Ascending aorta (tissue), 2 donors: ENCODE results near the gene PLXNA4. TPM values are rescaled to one million over a fixed set of nuclear protein-coding genes. Genes with fewer than 3 reads are reported as not detected.

Source experiments
- DNase-seq, 2 donors: peaks; one replicate each; pipeline ENCODE4 v3.0.0-alpha.2; 2019; ENCODE audit warnings: low spot score in 2 of 2
- H3K27ac ChIP-seq, 2 donors: fragments of 200-600 bp; sonication (generic); one replicate each; pipeline ENCODE4 v1.5.1; 2016 to 2017; ENCODE audit warnings: mild to moderate bottlenecking in 1 of 2
- H3K27me3 ChIP-seq: fragments of 200-600 bp; sonication (generic); one replicate; pipeline ENCODE4 v1.5.1; 2017
- H3K36me3 ChIP-seq, 2 donors: fragments of 200-600 bp; sonication (generic); one replicate each; pipeline ENCODE4 v1.5.1; 2016
- H3K4me1 ChIP-seq, 2 donors: fragments of 200-600 bp; sonication (generic); one replicate each; pipeline ENCODE4 v1.5.1; 2016 to 2017; ENCODE audit warnings: mild to moderate bottlenecking in 1 of 2
- H3K4me3 ChIP-seq, 2 donors: fragments of 200-600 bp; sonication (generic); one replicate each; pipeline ENCODE4 v1.5.1; 2016 to 2017; ENCODE audit warnings: mild to moderate bottlenecking in 1 of 2
- H3K9me3 ChIP-seq, 2 donors: fragments of 200-600 bp; sonication (generic); one replicate each; pipeline ENCODE4 v1.5.1; 2016
- intact Hi-C: fragments of 100-400 bp; cut with DNase I; formaldehyde crosslinking; loops from one replicate; pipeline ENCODE4 v1.15.1; 2023
- total RNA-seq: library from RNA; depleted of rRNA; stranded (reverse); fragments of >200 nt; gene quantifications from one replicate; pipeline ENCODE4 v1.1.0, GENCODE V29; 2016
- TF ChIP-seq, protein P1 (sequence below), 3 experiments: fragments of 200-600 bp in 2 of 3; fragments of 450-650 bp in 1 of 3; sonication (generic) in 2 of 3; IDR thresholded peaks; one replicate each; pipeline ENCODE4 v1.5.1; 2016 to 2019; ENCODE audit warnings: antibody characterized with exemption in 3 of 3, mild to moderate bottlenecking in 1 of 3, moderate library complexity in 1 of 3

The PLXNA4 gene
- total RNA-seq, 1 donor from 2014 or later: 27.1 TPM

GRCh38 chr7:132377703-132378584 lies 198.3 kb downstream of the PLXNA4 start:
- TF ChIP-seq, protein P1, sequence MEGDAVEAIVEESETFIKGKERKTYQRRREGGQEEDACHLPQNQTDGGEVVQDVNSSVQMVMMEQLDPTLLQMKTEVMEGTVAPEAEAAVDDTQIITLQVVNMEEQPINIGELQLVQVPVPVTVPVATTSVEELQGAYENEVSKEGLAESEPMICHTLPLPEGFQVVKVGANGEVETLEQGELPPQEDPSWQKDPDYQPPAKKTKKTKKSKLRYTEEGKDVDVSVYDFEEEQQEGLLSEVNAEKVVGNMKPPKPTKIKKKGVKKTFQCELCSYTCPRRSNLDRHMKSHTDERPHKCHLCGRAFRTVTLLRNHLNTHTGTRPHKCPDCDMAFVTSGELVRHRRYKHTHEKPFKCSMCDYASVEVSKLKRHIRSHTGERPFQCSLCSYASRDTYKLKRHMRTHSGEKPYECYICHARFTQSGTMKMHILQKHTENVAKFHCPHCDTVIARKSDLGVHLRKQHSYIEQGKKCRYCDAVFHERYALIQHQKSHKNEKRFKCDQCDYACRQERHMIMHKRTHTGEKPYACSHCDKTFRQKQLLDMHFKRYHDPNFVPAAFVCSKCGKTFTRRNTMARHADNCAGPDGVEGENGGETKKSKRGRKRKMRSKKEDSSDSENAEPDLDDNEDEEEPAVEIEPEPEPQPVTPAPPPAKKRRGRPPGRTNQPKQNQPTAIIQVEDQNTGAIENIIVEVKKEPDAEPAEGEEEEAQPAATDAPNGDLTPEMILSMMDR (IDR thresholded peaks at IDR 0.05): no peak
- H3K4me1 ChIP-seq: peaks cover 0 to 34% of the 10 kb centered on the region in 2 donors
- H3K27ac ChIP-seq: peak overlapping the region in 1 of 2 donors; percentile 19
- no peaks in the 10 kb centered on the region for H3K27me3 ChIP-seq
- H3K9me3 ChIP-seq: no peaks in the 10 kb centered on the region
- DNase-seq: no peak
- intact Hi-C loops: loop anchor here (2.0 kb wide), 1 partner anchor 25 kb away; no protein-coding TSS in a partner anchor
- H3K4me3 ChIP-seq: no peak overlapping the region
- H3K36me3 ChIP-seq: no peaks in the 10 kb centered on the region

GRCh38 chr7:132377015-132377414 lies 199.3 kb downstream of the PLXNA4 start:
- no peak for DNase-seq
- Histone ChIP-seq H3K9me3 (no peaks in the 10 kb centered on the region), H3K4me3 (no peak overlapping the region), H3K4me1 (peaks cover 0 to 34% of the 10 kb centered on the region in 2 donors), H3K27me3 (no peaks in the 10 kb centered on the region), H3K36me3 (no peaks in the 10 kb centered on the region), H3K27ac (peak overlapping the region; percentile 7 to 19)
- intact Hi-C loops: no loop called here
- TF ChIP-seq, protein P1 (IDR thresholded peaks at IDR 0.05): no peak

DNA sequence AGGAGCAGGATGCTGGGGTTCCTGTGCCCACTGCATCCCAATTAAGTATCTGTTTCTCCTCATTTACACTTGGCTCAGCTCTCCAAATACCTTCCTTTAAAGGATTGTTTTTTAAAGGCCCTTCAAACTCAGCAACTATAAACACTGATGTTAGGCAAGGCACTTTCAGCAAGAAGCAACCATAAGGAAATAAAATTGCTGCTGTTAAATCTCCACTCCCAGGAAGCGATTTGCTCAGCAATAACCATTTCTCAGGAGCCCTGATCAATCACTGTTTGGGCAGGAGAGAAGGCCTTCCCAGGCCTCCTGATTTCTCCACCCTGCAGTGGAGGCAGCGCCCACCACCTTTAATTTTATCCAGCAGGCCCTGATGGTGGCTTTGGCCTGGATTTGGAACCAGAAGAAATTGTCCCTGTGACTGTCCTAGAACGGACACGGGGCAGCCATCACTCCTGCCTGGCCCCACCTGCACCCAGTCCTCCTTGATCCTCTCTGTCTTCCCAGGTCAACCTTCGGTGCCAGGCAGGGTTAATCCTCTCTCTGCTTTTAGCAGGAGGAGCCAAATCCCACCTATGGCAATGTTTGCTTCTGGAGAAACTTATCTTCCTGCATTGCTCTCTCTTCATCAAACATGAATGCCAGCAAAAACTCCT lies 199.8 kb downstream of the PLXNA4 start:
- DNase-seq: no peak
- Histone ChIP-seq H3K4me3 (no peak overlapping the region), H3K4me1 (peaks cover 0 to 31% of the 10 kb centered on the region in 2 donors), H3K27me3 (no peaks in the 10 kb centered on the region), H3K36me3 (no peaks in the 10 kb centered on the region), H3K27ac (peak overlapping the region; percentile 7 to 19), H3K9me3 (no peaks in the 10 kb centered on the region)
- intact Hi-C loops: no loop called here
- TF ChIP-seq, protein P1 (IDR thresholded peaks at IDR 0.05): no peak

DNA sequence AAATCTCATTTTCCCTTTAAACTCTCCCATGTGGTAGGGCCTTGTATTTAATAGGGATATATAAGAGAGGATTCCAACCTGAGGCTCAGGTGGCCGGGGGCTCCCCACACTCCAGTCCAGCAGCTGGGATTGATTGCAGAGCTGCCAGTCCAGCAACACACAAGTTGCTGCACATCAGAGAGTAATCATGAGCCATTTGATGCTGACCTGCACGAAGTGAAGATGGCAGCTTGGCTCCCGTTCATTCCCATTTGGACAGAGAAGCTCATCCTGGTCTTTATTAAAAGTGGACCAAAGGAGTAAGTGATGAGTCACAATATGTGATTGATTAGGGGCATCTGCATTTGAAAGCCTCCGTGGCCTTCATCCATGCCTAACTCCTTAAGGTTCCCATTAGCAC lies 202.4 kb downstream of the PLXNA4 start:
- Histone ChIP-seq H3K27me3 (no peaks in the 10 kb centered on the region), H3K4me3 (no peak overlapping the region), H3K9me3 (no peaks in the 10 kb centered on the region), H3K27ac (no peak overlapping the region), H3K36me3 (no peaks in the 10 kb centered on the region), H3K4me1 (peaks cover 0 to 23% of the 10 kb centered on the region in 2 donors)
- no peak for DNase-seq
- TF ChIP-seq, protein P1 (IDR thresholded peaks at IDR 0.05): no peak
- intact Hi-C loops: loop anchor here (2.0 kb wide), 1 partner anchor 15 kb away; no protein-coding TSS in a partner anchor

DNA sequence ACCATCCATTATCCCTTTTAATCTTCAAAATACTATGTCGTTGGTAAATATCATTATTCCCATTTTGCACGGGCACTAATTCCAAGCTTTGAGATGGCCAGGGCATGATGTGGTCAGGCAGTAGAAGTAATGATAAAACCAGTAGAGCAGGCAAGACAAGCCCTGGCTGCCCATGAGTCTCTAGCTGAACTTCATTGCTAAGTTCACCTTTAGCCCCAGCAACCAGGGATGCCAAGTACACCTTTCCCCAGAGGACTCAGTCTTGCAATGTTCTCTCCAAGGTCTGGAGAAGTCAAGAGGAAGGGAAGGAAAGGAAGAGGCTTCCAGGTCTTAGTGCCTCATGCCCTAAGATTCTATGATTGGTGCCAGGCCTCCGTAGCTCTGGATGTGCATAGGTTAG lies 203.2 kb downstream of the PLXNA4 start:
- Histone ChIP-seq H3K27ac (no peak overlapping the region), H3K9me3 (no peaks in the 10 kb centered on the region), H3K36me3 (no peaks in the 10 kb centered on the region), H3K4me3 (no peak overlapping the region), H3K4me1 (peaks cover 0 to 21% of the 10 kb centered on the region in 2 donors), H3K27me3 (no peaks in the 10 kb centered on the region)
- no peak for DNase-seq
- intact Hi-C loops: no loop called here
- TF ChIP-seq, protein P1 (IDR thresholded peaks at IDR 0.05): no peak
